Stomach (tissue), 4 donors: ENCODE measurements around the gene ITPKB.

Experiments
- EP300 ChIP-seq: sonication (generic); formaldehyde crosslinking; IDR thresholded peaks from one replicate; pipeline ENCODE4 v1.6.1; 2017; ENCODE audit warnings: antibody characterized with exemption
- POLR2A ChIP-seq, 4 donors: fragments of 450-650 bp; IDR thresholded peaks; one replicate each; pipeline ENCODE4 v1.6.1; 2016; ENCODE audit warnings: antibody characterized with exemption in 4 of 4, control low read depth in 2 of 4, mild to moderate bottlenecking in 1 of 4, moderate library complexity in 1 of 4
- POLR2AphosphoS5 ChIP-seq, 3 donors: sonication (generic); formaldehyde crosslinking; IDR thresholded peaks; one replicate each; pipeline ENCODE4 v1.6.1; 2016; ENCODE audit warnings: antibody characterized with exemption in 3 of 3
- TF ChIP-seq, protein P1 (sequence below), 7 experiments: fragments of 450-650 bp in 4 of 7; fragments of 200-600 bp in 3 of 7; sonication (generic) in 3 of 7; IDR thresholded peaks; one replicate each; pipeline ENCODE4 v1.5.1; 2016 to 2019; ENCODE audit warnings: antibody characterized with exemption in 7 of 7, control low read depth in 2 of 7, mild to moderate bottlenecking in 1 of 7

DNA sequence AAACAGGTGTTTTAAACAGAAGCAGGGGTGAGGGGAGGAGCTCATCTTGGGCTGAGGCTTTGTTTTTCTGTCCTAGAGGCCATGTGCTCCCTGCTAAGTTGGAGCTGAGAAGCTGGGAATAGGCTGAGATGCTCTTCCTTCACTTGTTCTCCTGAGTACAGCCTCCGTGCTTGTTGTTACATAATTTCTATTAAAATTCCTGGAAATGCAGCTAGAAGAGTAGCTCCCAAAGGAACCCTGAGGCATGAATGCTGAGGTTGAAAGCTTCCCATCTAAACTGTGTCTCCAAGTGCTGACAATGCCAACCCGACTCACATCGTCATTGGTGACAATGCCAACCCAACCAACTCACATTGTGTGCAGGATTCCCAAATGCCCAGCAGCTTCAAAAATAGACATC is 12.6 kb upstream of the ITPKB start:
- TF ChIP-seq POLR2AphosphoS5 (IDR thresholded peaks at IDR 0.05) (no peak), POLR2A (IDR thresholded peaks at IDR 0.05) (no peak), EP300 (no peak)
- TF ChIP-seq, protein P1, sequence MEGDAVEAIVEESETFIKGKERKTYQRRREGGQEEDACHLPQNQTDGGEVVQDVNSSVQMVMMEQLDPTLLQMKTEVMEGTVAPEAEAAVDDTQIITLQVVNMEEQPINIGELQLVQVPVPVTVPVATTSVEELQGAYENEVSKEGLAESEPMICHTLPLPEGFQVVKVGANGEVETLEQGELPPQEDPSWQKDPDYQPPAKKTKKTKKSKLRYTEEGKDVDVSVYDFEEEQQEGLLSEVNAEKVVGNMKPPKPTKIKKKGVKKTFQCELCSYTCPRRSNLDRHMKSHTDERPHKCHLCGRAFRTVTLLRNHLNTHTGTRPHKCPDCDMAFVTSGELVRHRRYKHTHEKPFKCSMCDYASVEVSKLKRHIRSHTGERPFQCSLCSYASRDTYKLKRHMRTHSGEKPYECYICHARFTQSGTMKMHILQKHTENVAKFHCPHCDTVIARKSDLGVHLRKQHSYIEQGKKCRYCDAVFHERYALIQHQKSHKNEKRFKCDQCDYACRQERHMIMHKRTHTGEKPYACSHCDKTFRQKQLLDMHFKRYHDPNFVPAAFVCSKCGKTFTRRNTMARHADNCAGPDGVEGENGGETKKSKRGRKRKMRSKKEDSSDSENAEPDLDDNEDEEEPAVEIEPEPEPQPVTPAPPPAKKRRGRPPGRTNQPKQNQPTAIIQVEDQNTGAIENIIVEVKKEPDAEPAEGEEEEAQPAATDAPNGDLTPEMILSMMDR (IDR thresholded peaks at IDR 0.05), result no peak
